GM21381 (cell line): ENCODE measurements around the gene TNFAIP8.

ENCODE experiments used
- ATAC-seq: cut with Tn5 transposase; IDR thresholded peaks from one replicate; pipeline ENCODE4 v1.9.1; 2021; ENCODE audit warnings: mild to moderate bottlenecking, moderate library complexity; ENCODE audit not compliant: unreplicated experiment

TNFAIP8 gene

GRCh38 chr5:119345861-119346260 is 10.0 kb upstream of the TNFAIP8 start:
- ATAC-seq, result no peak

GRCh38 chr5:119346394-119346793 is 9.4 kb upstream of the TNFAIP8 start:
- no peak for ATAC-seq

GRCh38 chr5:119347574-119347973 is 8.2 kb upstream of the TNFAIP8 start:
- no peak for ATAC-seq

- ATAC-seq, result no peak
These were observed 7.8 kb upstream of the TNFAIP8 start for GRCh38 chr5:119347991-119348390.

GRCh38 chr5:119353213-119353612 is 2.6 kb upstream of the TNFAIP8 start:
- no peak for ATAC-seq

GRCh38 chr5:119353686-119354366 is 2.0 kb upstream of the TNFAIP8 start:
- ATAC-seq, result peak; percentile 63

GRCh38 chr5:119354537-119355243 is 1.1 kb upstream of the TNFAIP8 start:
- no peak for ATAC-seq

GRCh38 chr5:119355244-119355638 is 578 bp upstream of the TNFAIP8 start:
- ATAC-seq, result peak; percentile 16

GRCh38 chr5:119356612-119357188 is 881 bp downstream of the TNFAIP8 start:
- no peak for ATAC-seq

- ATAC-seq, result no peak
These were observed 1.5 kb downstream of the TNFAIP8 start for GRCh38 chr5:119357270-119357669.

GRCh38 chr5:119357808-119358529 is 2.1 kb downstream of the TNFAIP8 start:
- ATAC-seq, result no peak

GRCh38 chr5:119358530-119358900 is 2.7 kb downstream of the TNFAIP8 start:
- no peak for ATAC-seq

- ATAC-seq, result no peak
These were observed 3.2 kb downstream of the TNFAIP8 start for GRCh38 chr5:119358901-119359603.

- no peak for ATAC-seq
These were observed 4.1 kb downstream of the TNFAIP8 start for GRCh38 chr5:119359737-119360413.

- ATAC-seq, result no peak
These were observed 5.2 kb downstream of the TNFAIP8 start for GRCh38 chr5:119360905-119361593.

- ATAC-seq, result no peak
These were observed 5.8 kb downstream of the TNFAIP8 start for GRCh38 chr5:119361594-119362125.

GRCh38 chr5:119362714-119363113 is 6.9 kb downstream of the TNFAIP8 start:
- ATAC-seq, result no peak

- ATAC-seq, result no peak
These were observed 7.5 kb downstream of the TNFAIP8 start for GRCh38 chr5:119363271-119363670.

GRCh38 chr5:119363936-119364335 is 8.1 kb downstream of the TNFAIP8 start:
- peak; percentile 23 for ATAC-seq
